BE2C (cell line): ENCODE measurements around the gene AMH.
A peak's percentile ranks its signal among the peaks of the same experiment; 100 is the strongest.

Source experiments
- DNase-seq: peaks from one replicate; pipeline ENCODE4 v3.0.0-alpha.2; 2020
- H3K27me3 ChIP-seq: fragments of 250-450 bp; sonication (Bioruptor Pico); 2 replicates; pipeline ENCODE4 v1.5.1; 2020; ENCODE audit warnings: mild to moderate bottlenecking
- H3K36me3 ChIP-seq: fragments of 250-450 bp; sonication (Bioruptor Pico); 2 replicates; pipeline ENCODE4 v1.5.1; 2020; ENCODE audit warnings: mild to moderate bottlenecking
- H3K4me1 ChIP-seq: fragments of 250-450 bp; sonication (Bioruptor Pico); 2 replicates; pipeline ENCODE4 v1.5.1; 2020
- H3K4me3 ChIP-seq: 2 replicates; pipeline ENCODE4 v1.5.1; 2011; ENCODE audit warnings: low read depth, low read length
- H3K9me3 ChIP-seq: fragments of 250-450 bp; sonication (Bioruptor Pico); 2 replicates; pipeline ENCODE4 v1.5.1; 2020
- CTCF ChIP-seq: IDR thresholded peaks from 2 replicates; pipeline ENCODE4 v1.5.1; 2012; ENCODE audit warnings: mild to moderate bottlenecking, low read depth, low read length

AMH gene

GRCh38 chr19:2207991-2208860 is 40.9 kb upstream of the AMH start:
- DNase-seq: peak; percentile 79
- no peaks in the 10 kb centered on the region for H3K27me3 ChIP-seq
- H3K4me3 ChIP-seq: no peak overlapping the region
- no peaks in the 10 kb centered on the region for H3K9me3 ChIP-seq
- TF ChIP-seq CTCF: no peak
- peaks cover 2% of the 10 kb centered on the region; the same call in 1 of the 2 replicates for H3K4me1 ChIP-seq
- peaks cover 66% of the 10 kb centered on the region for H3K36me3 ChIP-seq

GRCh38 chr19:2208975-2209374 is 40.1 kb upstream of the AMH start:
- DNase-seq: no peak
- H3K27me3 ChIP-seq: no peaks in the 10 kb centered on the region
- TF ChIP-seq CTCF: no peak
- H3K36me3 ChIP-seq: peaks cover 67% of the 10 kb centered on the region
- no peak overlapping the region for H3K4me3 ChIP-seq
- no peaks in the 10 kb centered on the region for H3K9me3 ChIP-seq
- H3K4me1 ChIP-seq: peaks cover 2% of the 10 kb centered on the region; the same call in 1 of the 2 replicates

- DNase-seq: no peak
- no peaks in the 10 kb centered on the region for H3K9me3 ChIP-seq
- no peak for TF ChIP-seq CTCF
- H3K4me3 ChIP-seq: no peak overlapping the region
- H3K27me3 ChIP-seq: no peaks in the 10 kb centered on the region
- peaks cover 2% of the 10 kb centered on the region; the same call in 1 of the 2 replicates for H3K4me1 ChIP-seq
- peaks cover 67% of the 10 kb centered on the region for H3K36me3 ChIP-seq
Measured at GRCh38 chr19:2209408-2209807, 39.7 kb upstream of the AMH start.

- Histone ChIP-seq H3K4me3 (no peak overlapping the region), H3K4me1 (peaks cover 2% of the 10 kb centered on the region; the same call in 1 of the 2 replicates), H3K36me3 (peaks cover 70% of the 10 kb centered on the region), H3K27me3 (no peaks in the 10 kb centered on the region), H3K9me3 (no peaks in the 10 kb centered on the region)
- TF ChIP-seq CTCF: no peak
- DNase-seq: no peak
Measured at GRCh38 chr19:2210206-2210605, 38.9 kb upstream of the AMH start.

- H3K4me1 ChIP-seq: peaks cover 2% of the 10 kb centered on the region; the same call in 1 of the 2 replicates
- peaks cover 76% of the 10 kb centered on the region for H3K36me3 ChIP-seq
- TF ChIP-seq CTCF: no peak
Measured at GRCh38 chr19:2210987-2211740, 38.0 kb upstream of the AMH start.

More at GRCh38 chr19:2210987-2211740, 38.0 kb upstream of the AMH start:
- no peak overlapping the region for H3K4me3 ChIP-seq
- no peaks in the 10 kb centered on the region for H3K9me3 ChIP-seq
- H3K27me3 ChIP-seq: no peaks in the 10 kb centered on the region
- no peak for DNase-seq
